Left lung (tissue), 14 donors: Measurements from ENCODE around the gene MACO1. TPM values are rescaled to one million over a fixed set of nuclear protein-coding genes. Genes with fewer than 3 reads are reported as not detected.
A peak's percentile ranks its signal among the peaks of the same experiment; 100 is the strongest.
"Not testable (repeated sequence)": the region's sequence is repeated elsewhere in the genome, so short reads cannot be mapped to it uniquely, and the experiment has no call there.

ENCODE experiments used
- ATAC-seq: fragments of 200-7000 bp; cut with Tn5 transposase; one replicate; pipeline ENCODE4 v1.9.1; 2020; ENCODE audit warnings: moderate library complexity
- DNase-seq, 4 donors: peaks; one replicate each; pipeline ENCODE4 v3.0.0-alpha.2; 2013 to 2020
- H3K27ac ChIP-seq, 2 donors: fragments of 200-600 bp; sonication (generic) in 1 of 2; one replicate each; pipeline versions ENCODE4 v1.5.0 to v1.8.0; 2020 to 2021
- H3K27me3 ChIP-seq, 2 donors: fragments of 200-600 bp; sonication (generic) in 1 of 2; one replicate each; pipeline versions ENCODE4 v1.5.0 to v1.8.0; 2020 to 2021
- H3K36me3 ChIP-seq, 2 donors: fragments of 200-600 bp; sonication (generic) in 1 of 2; one replicate each; pipeline versions ENCODE4 v1.5.0 to v1.8.0; 2020 to 2021
- H3K4me1 ChIP-seq, 2 donors: fragments of 200-600 bp; one replicate each; pipeline ENCODE4 v1.8.0; 2021
- H3K4me3 ChIP-seq, 2 donors: fragments of 200-600 bp; sonication (generic) in 1 of 2; one replicate each; pipeline versions ENCODE4 v1.5.0 to v1.8.0; 2020 to 2021; ENCODE audit warnings: mild to moderate bottlenecking in 1 of 2
- H3K9me3 ChIP-seq, 2 donors: fragments of 200-600 bp; sonication (generic) in 1 of 2; one replicate each; pipeline versions ENCODE4 v1.5.0 to v1.8.0; 2020 to 2021
- CTCF ChIP-seq, 2 donors: fragments of 200-600 bp; sonication (generic) in 1 of 2; IDR thresholded peaks; one replicate each; pipeline versions ENCODE4 v1.5.0 to v1.8.0; 2021; ENCODE audit warnings: antibody characterized with exemption in 2 of 2
- intact Hi-C, 2 donors: fragments of 100-400 bp; cut with DNase I; formaldehyde crosslinking; loops; one replicate each; pipeline versions ENCODE4 v1.11.2 to v1.14.2; 2022
- long read RNA-seq, 12 donors: library from polyadenylated mRNA in 2 of 12; unstranded in 2 of 12; transcript quantifications; one replicate each; pipeline ENCODE4 v2.0.0 and lab custom pipeline, GENCODE V29; 2019 to 2026
- polyA plus RNA-seq, 6 donors: library from polyadenylated mRNA; unstranded; fragments of 120-200 nt; gene quantifications; one replicate each; pipeline ENCODE4 v1.2.1, GENCODE V29; 2013; ENCODE audit not compliant: insufficient read length in 6 of 6
- total RNA-seq, 2 donors: library from RNA; stranded (reverse); fragmentation: NEBNext Ultra II Directional; extraction: Animal tissue kit (Norgen Biotek cat#: 25700); gene quantifications; one replicate each; pipeline ENCODE4 v1.2.1, GENCODE V29; 2021
- donor health status: DM: no; HTN: yes; CAD: no.
- donor health status: DM: no; HTN: no; CAD: no.

The MACO1 gene
- total RNA-seq (10 to 100 TPM; 18.8 to 20.2 TPM), polyA plus RNA-seq (10 to 100 TPM; 25.2 to 26.7 (median 25.8) TPM)
- long read RNA-seq, donor 1, partial matches to known transcripts = 9 of 10 reads
- long read RNA-seq, donor 1, other reads (novel, unspliced or antisense) = 0 of 10 reads
- long read RNA-seq, donor 2, partial matches to known transcripts = 5 of 7 reads
- long read RNA-seq, donor 2, other reads (novel, unspliced or antisense) = 0 of 7 reads
- long read RNA-seq, donor 3, partial matches to known transcripts = 0 of 4 reads
- long read RNA-seq, donor 3, other reads (novel, unspliced or antisense) = 0 of 4 reads
- long read RNA-seq, donor 4, partial matches to known transcripts = 4 of 4 reads
- long read RNA-seq, donor 4, other reads (novel, unspliced or antisense) = 0 of 4 reads
- long read RNA-seq, donor 5, partial matches to known transcripts = 7 of 8 reads
- long read RNA-seq, donor 5, other reads (novel, unspliced or antisense) = 0 of 8 reads
- long read RNA-seq, donor 6, partial matches to known transcripts = 7 of 10 reads
- long read RNA-seq, donor 6, other reads (novel, unspliced or antisense) = 0 of 10 reads
- long read RNA-seq, donor 7, partial matches to known transcripts = 0 of 1 reads
- long read RNA-seq, donor 7, other reads (novel, unspliced or antisense) = 0 of 1 reads
- long read RNA-seq, donor 8, transcript MACO1-201 (11 exons, 3,917 nt) = major isoform, 7 of 7 reads
- long read RNA-seq, donor 8, partial matches to known transcripts = 0 of 7 reads
- long read RNA-seq, donor 8, other reads (novel, unspliced or antisense) = 0 of 7 reads
- long read RNA-seq, donor 9 = 0 reads
- long read RNA-seq, donor 10, partial matches to known transcripts = 1 of 1 reads
- long read RNA-seq, donor 10, other reads (novel, unspliced or antisense) = 0 of 1 reads
- long read RNA-seq, donor 11, partial matches to known transcripts = 22 of 24 reads
- long read RNA-seq, donor 11, other reads (novel, unspliced or antisense) = 0 of 24 reads
- long read RNA-seq, donor 12, partial matches to known transcripts = 0 of 3 reads
- long read RNA-seq, donor 12, other reads (novel, unspliced or antisense) = 0 of 3 reads

- peak within 1 kb of the TSS; percentile 84 to 94 for H3K27ac ChIP-seq
- H3K4me1 ChIP-seq = peaks cover 13 to 46% of the 10 kb centered on the region in 2 donors
- no peak for TF ChIP-seq CTCF (IDR thresholded peaks at IDR 0.05)
- DNase-seq = peak; percentile 95 to 97 (median 96)
- peak within 1 kb of the TSS; percentile 84 to 89 for H3K4me3 ChIP-seq
- intact Hi-C loops = no loop called here
- no peaks in the 10 kb centered on the region for H3K36me3 ChIP-seq
- H3K27me3 ChIP-seq = no peaks in the 10 kb centered on the region
- no peaks in the 10 kb centered on the region for H3K9me3 ChIP-seq
- peak; percentile 97 for ATAC-seq
These were observed at the start of gene MACO1 for GRCh38 chr1:25430073-25430966. MACO1 (plus strand) TSS chr1:25430897; CDS start chr1:25431099, 202 bp downstream.

- DNase-seq, intact Hi-C loops, H3K4me3 ChIP-seq, H3K9me3 ChIP-seq, ATAC-seq, H3K27me3 ChIP-seq, H3K4me1 ChIP-seq, H3K36me3 ChIP-seq, H3K27ac ChIP-seq: not testable (repeated sequence)
These were observed 48.2 kb upstream of the MACO1 start for GRCh38 chr1:25382543-25382942.

- H3K27ac ChIP-seq, intact Hi-C loops, ATAC-seq: not testable (repeated sequence)
These were observed 47.6 kb upstream of the MACO1 start for GRCh38 chr1:25383090-25383489.

GRCh38 chr1:25383875-25384274 lies 46.8 kb upstream of the MACO1 start:
- intact Hi-C loops, H3K27ac ChIP-seq, H3K9me3 ChIP-seq, H3K4me3 ChIP-seq, H3K36me3 ChIP-seq, H3K4me1 ChIP-seq, H3K27me3 ChIP-seq, DNase-seq: not testable (repeated sequence)
- peak; percentile 90 for ATAC-seq

More at GRCh38 chr1:25383090-25383489, 47.6 kb upstream of the MACO1 start:
- not testable (repeated sequence) for H3K4me1 ChIP-seq, DNase-seq, H3K9me3 ChIP-seq, H3K36me3 ChIP-seq, H3K27me3 ChIP-seq, H3K4me3 ChIP-seq

GRCh38 chr1:25387096-25387495 lies 43.6 kb upstream of the MACO1 start:
- ATAC-seq, H3K9me3 ChIP-seq, H3K27me3 ChIP-seq, H3K4me3 ChIP-seq, H3K4me1 ChIP-seq, H3K27ac ChIP-seq, H3K36me3 ChIP-seq, DNase-seq, intact Hi-C loops: not testable (repeated sequence)

GRCh38 chr1:25388691-25389090 lies 42.0 kb upstream of the MACO1 start:
- H3K27ac ChIP-seq, H3K27me3 ChIP-seq, ATAC-seq, H3K9me3 ChIP-seq, intact Hi-C loops, H3K36me3 ChIP-seq, H3K4me3 ChIP-seq, DNase-seq, H3K4me1 ChIP-seq: not testable (repeated sequence)

GRCh38 chr1:25389721-25390120 lies 41.0 kb upstream of the MACO1 start:
- intact Hi-C loops, H3K27me3 ChIP-seq, H3K4me3 ChIP-seq, H3K9me3 ChIP-seq, H3K27ac ChIP-seq, H3K36me3 ChIP-seq, ATAC-seq, H3K4me1 ChIP-seq, DNase-seq: not testable (repeated sequence)
